ENCODE measurements around the gene SLC9A3.

- TF ChIP-seq CTCF (IDR thresholded peaks at IDR 0.05; ENCODE audit: low read depth, low read length, poor library complexity, severe bottlenecking) (no peak), EZH2phosphoT487 (IDR thresholded peaks at IDR 0.05; ENCODE audit: borderline replicate concordance, low read length) (no peak)
Measured at GRCh38 chr5:472656-473550, 51.3 kb downstream of the SLC9A3 start.
